GM18526 (cell line): ENCODE data around the gene ATOX1.

Source experiments
- POLR2A ChIP-seq: IDR thresholded peaks from 3 replicates; pipeline ENCODE4 v1.6.1; 2011; ENCODE audit not compliant: insufficient read length; ENCODE audit errors: extremely low read depth

The ATOX1 gene

GRCh38 chr5:151758430-151759241 lies at the start of gene ATOX1:
TSS of gene ATOX1 (minus strand) at chr5:151758631. CDS start at chr5:151758551, 80 bp downstream.
- peak; percentile 98 for TF ChIP-seq POLR2A

- TF ChIP-seq POLR2A, result no peak
These were observed 47.2 kb upstream of the ATOX1 start for GRCh38 chr5:151805414-151806223.

GRCh38 chr5:151800532-151800931 lies 42.1 kb upstream of the ATOX1 start:
- TF ChIP-seq POLR2A, result no peak

GRCh38 chr5:151799407-151799806 lies 41.0 kb upstream of the ATOX1 start:
- no peak for TF ChIP-seq POLR2A

- TF ChIP-seq POLR2A, result no peak
These were observed 40.2 kb upstream of the ATOX1 start for GRCh38 chr5:151798674-151799073.

- TF ChIP-seq POLR2A, result no peak
These were observed 37.0 kb upstream of the ATOX1 start for GRCh38 chr5:151795426-151795825.

- TF ChIP-seq POLR2A, result no peak
These were observed 34.9 kb upstream of the ATOX1 start for GRCh38 chr5:151793358-151793757.

GRCh38 chr5:151787817-151788216 lies 29.4 kb upstream of the ATOX1 start:
- no peak for TF ChIP-seq POLR2A

- no peak for TF ChIP-seq POLR2A
These were observed 28.0 kb upstream of the ATOX1 start for GRCh38 chr5:151786468-151786867.

- TF ChIP-seq POLR2A, result no peak
These were observed 25.7 kb upstream of the ATOX1 start for GRCh38 chr5:151784141-151784540.

GRCh38 chr5:151781201-151781600 lies 22.8 kb upstream of the ATOX1 start:
- no peak for TF ChIP-seq POLR2A

GRCh38 chr5:151780348-151780747 lies 21.9 kb upstream of the ATOX1 start:
- TF ChIP-seq POLR2A, result no peak

GRCh38 chr5:151779531-151780125 lies 21.2 kb upstream of the ATOX1 start:
- no peak for TF ChIP-seq POLR2A

- TF ChIP-seq POLR2A, result no peak
These were observed 16.7 kb upstream of the ATOX1 start for GRCh38 chr5:151775025-151775606.

GRCh38 chr5:151773951-151774350 lies 15.5 kb upstream of the ATOX1 start:
- no peak for TF ChIP-seq POLR2A
